Liver (tissue), 9 donors: Measurements from ENCODE around the gene EFEMP2. TPM values are rescaled to one million over a fixed set of nuclear protein-coding genes. Genes with fewer than 3 reads are reported as not detected.

Experiments
- DNase-seq: peaks from one replicate; pipeline ENCODE4 v3.0.0-alpha.2; 2017; ENCODE audit warnings: low spot score
- H3K27ac ChIP-seq, 2 donors: one replicate each; pipeline ENCODE4 v1.7.0; 2013; ENCODE audit warnings: inconsistent platforms in 2 of 2, low read length in 2 of 2, control low read depth in 1 of 2, low read depth in 1 of 2, mild to moderate bottlenecking in 1 of 2
- H3K27me3 ChIP-seq, 4 donors: one replicate each; pipeline versions ENCODE4 v1.6.1 to v1.7.0; 2013; ENCODE audit warnings: low read length in 3 of 4, inconsistent platforms in 1 of 4, mild to moderate bottlenecking in 1 of 4, moderate library complexity in 1 of 4; ENCODE audit not compliant: control insufficient read depth in 4 of 4, insufficient read depth in 4 of 4
- H3K36me3 ChIP-seq, 4 donors: one replicate each; pipeline versions ENCODE4 v1.6.1 to v1.7.0; 2013; ENCODE audit warnings: low read length in 3 of 4, mild to moderate bottlenecking in 3 of 4, low read depth in 1 of 4, moderate library complexity in 1 of 4; ENCODE audit not compliant: control insufficient read depth in 4 of 4, insufficient read depth in 3 of 4
- H3K4me1 ChIP-seq, 4 donors: one replicate each; pipeline versions ENCODE4 v1.6.1 to v1.7.0; 2013; ENCODE audit warnings: low read length in 3 of 4, mild to moderate bottlenecking in 3 of 4, moderate library complexity in 1 of 4; ENCODE audit not compliant: control insufficient read depth in 4 of 4, insufficient read depth in 4 of 4
- H3K4me3 ChIP-seq, 3 donors: one replicate each; pipeline versions ENCODE4 v1.6.1 to v1.7.0; 2013; ENCODE audit warnings: low read length in 3 of 3, control low read depth in 1 of 3, low read depth in 1 of 3, mild to moderate bottlenecking in 1 of 3
- H3K9ac ChIP-seq, 2 donors: one replicate each; pipeline ENCODE4 v1.7.0; 2013; ENCODE audit warnings: low read length in 2 of 2, mild to moderate bottlenecking in 2 of 2, moderate library complexity in 2 of 2, control low read depth in 1 of 2, low read depth in 1 of 2
- H3K9me3 ChIP-seq, 4 donors: one replicate each; pipeline versions ENCODE4 v1.6.1 to v1.7.0; 2013; ENCODE audit warnings: low read length in 3 of 4; ENCODE audit not compliant: control insufficient read depth in 4 of 4
- ATF3 ChIP-seq: IDR thresholded peaks from 2 replicates; pipeline ENCODE4 v1.6.1; 2016; ENCODE audit warnings: antibody characterized with exemption
- CTCF ChIP-seq: fragments of 150-350 bp; IDR thresholded peaks from 2 replicates; pipeline ENCODE4 v1.5.1; 2017; ENCODE audit warnings: improper control_type of control experiment, low read depth, low read length; ENCODE audit not compliant: missing input control
- EGR1 ChIP-seq, 2 donors: IDR thresholded peaks; 2 replicates each; pipeline ENCODE4 v1.6.1; 2016 to 2018; ENCODE audit warnings: antibody characterized with exemption in 2 of 2, low read depth in 2 of 2
- FOXA1 ChIP-seq: IDR thresholded peaks from 2 replicates; pipeline ENCODE4 v1.6.1; 2016; ENCODE audit warnings: antibody characterized with exemption
- GABPA ChIP-seq, 2 donors: IDR thresholded peaks in 1 of 2; conservative IDR thresholded peaks in 1 of 2; 2 replicates each; pipeline ENCODE4 v1.6.1; 2016; ENCODE audit warnings: antibody characterized with exemption in 2 of 2, mild to moderate bottlenecking in 1 of 2, moderate library complexity in 1 of 2
- JUND ChIP-seq, 2 donors: IDR thresholded peaks; 2 replicates each; pipeline ENCODE4 v1.6.1; 2016; ENCODE audit warnings: antibody characterized with exemption in 2 of 2
- SP1 ChIP-seq: IDR thresholded peaks from 2 replicates; pipeline ENCODE4 v1.6.1; 2018; ENCODE audit warnings: antibody characterized with exemption, mild to moderate bottlenecking
- TAF1 ChIP-seq: conservative IDR thresholded peaks from 2 replicates; pipeline ENCODE4 v1.6.1; 2016; ENCODE audit warnings: antibody characterized with exemption, mild to moderate bottlenecking
- WGBS: extraction: QIAGEN DNeasy Blood & Tissue Kit; methylation state at CpG from one replicate; pipeline ENCODE4 v1.1.7; 2013; 5-methylcytosine and 5-hydroxymethylcytosine counted together
- polyA plus RNA-seq, 2 donors: library from polyadenylated mRNA; stranded (reverse) in 1 of 2; unstranded in 1 of 2; fragments of 200-250 nt in 1 of 2; fragments of >200 nt in 1 of 2; fragmentation: Nextera tagmentation in 1 of 2; extraction: Ambion mirVana in 1 of 2; gene quantifications; one replicate each; pipeline versions ENCODE4 v1.2.1 to v1.2.3, GENCODE V29; 2013 to 2015
- total RNA-seq, 2 donors: library from RNA; depleted of rRNA; stranded (reverse); fragments of >200 nt; gene quantifications; one replicate each; pipeline ENCODE4 v1.2.3, GENCODE V29; 2014
- TF ChIP-seq, protein P1 (sequence below): IDR thresholded peaks from 2 replicates; pipeline ENCODE4 v1.6.1; 2016; ENCODE audit warnings: antibody characterized with exemption, mild to moderate bottlenecking
- donor health status: healthy.
- donor health status: healthy.
- donor health status: healthy.
- donor health status: healthy.
- donor health status: healthy.

EFEMP2 gene
- total and polyA plus RNA-seq, 4 donors: 5.0 to 10.7 (median 5.3) TPM

DNA sequence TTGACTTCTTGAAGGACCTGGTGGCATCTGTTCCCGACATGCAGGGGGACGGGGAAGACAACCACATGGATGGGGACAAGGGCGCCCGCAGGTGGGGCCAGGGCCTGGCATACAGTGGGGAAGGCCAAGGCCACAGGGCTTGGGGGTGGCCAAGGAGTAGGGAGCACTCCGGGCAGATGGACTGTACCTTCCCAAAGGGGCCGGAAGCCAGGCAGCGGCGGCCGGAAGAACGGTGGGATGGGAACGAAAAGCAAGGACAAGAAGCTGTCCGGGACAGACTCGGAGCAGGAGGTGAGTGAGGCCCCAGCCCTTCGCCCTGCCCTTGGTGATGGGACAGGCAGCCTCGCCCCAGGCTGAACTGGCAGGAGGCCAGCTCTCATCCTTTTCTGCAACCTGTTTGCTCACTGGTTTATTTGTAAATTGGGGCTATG lies 47.8 kb upstream of the EFEMP2 start:
- WGBS: 78% methylated on average over 15 of the region's 15 CpGs
- Histone ChIP-seq H3K36me3 (peaks cover 0 to 9% (median 4%) of the 10 kb centered on the region in 4 donors), H3K27me3 (no peaks in the 10 kb centered on the region), H3K27ac (no peak overlapping the region), H3K9ac (peak overlapping the region in 1 of 2 donors; percentile 27), H3K4me1 (peaks cover 7 to 31% (median 21%) of the 10 kb centered on the region in 4 donors), H3K9me3 (no peaks in the 10 kb centered on the region), H3K4me3 (peak overlapping the region in 2 of 3 donors; percentile 76 to 86)
- no peak for TF ChIP-seq CTCF
- TF ChIP-seq TAF1: no peak
- no peak for TF ChIP-seq EGR1 (IDR thresholded peaks at IDR 0.05; ENCODE audit: low read depth in 2 of 2)
- TF ChIP-seq, protein P1, sequence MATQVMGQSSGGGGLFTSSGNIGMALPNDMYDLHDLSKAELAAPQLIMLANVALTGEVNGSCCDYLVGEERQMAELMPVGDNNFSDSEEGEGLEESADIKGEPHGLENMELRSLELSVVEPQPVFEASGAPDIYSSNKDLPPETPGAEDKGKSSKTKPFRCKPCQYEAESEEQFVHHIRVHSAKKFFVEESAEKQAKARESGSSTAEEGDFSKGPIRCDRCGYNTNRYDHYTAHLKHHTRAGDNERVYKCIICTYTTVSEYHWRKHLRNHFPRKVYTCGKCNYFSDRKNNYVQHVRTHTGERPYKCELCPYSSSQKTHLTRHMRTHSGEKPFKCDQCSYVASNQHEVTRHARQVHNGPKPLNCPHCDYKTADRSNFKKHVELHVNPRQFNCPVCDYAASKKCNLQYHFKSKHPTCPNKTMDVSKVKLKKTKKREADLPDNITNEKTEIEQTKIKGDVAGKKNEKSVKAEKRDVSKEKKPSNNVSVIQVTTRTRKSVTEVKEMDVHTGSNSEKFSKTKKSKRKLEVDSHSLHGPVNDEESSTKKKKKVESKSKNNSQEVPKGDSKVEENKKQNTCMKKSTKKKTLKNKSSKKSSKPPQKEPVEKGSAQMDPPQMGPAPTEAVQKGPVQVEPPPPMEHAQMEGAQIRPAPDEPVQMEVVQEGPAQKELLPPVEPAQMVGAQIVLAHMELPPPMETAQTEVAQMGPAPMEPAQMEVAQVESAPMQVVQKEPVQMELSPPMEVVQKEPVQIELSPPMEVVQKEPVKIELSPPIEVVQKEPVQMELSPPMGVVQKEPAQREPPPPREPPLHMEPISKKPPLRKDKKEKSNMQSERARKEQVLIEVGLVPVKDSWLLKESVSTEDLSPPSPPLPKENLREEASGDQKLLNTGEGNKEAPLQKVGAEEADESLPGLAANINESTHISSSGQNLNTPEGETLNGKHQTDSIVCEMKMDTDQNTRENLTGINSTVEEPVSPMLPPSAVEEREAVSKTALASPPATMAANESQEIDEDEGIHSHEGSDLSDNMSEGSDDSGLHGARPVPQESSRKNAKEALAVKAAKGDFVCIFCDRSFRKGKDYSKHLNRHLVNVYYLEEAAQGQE: no peak
- TF ChIP-seq ATF3: no peak
- no peak for TF ChIP-seq GABPA (IDR thresholded peaks at IDR 0.05 in 1 of 2, conservative IDR thresholded peaks at IDR 0.05 in 1 of 2)
- TF ChIP-seq JUND (IDR thresholded peaks at IDR 0.05): no peak
- TF ChIP-seq FOXA1: no peak
- DNase-seq: peak; percentile 59

DNA sequence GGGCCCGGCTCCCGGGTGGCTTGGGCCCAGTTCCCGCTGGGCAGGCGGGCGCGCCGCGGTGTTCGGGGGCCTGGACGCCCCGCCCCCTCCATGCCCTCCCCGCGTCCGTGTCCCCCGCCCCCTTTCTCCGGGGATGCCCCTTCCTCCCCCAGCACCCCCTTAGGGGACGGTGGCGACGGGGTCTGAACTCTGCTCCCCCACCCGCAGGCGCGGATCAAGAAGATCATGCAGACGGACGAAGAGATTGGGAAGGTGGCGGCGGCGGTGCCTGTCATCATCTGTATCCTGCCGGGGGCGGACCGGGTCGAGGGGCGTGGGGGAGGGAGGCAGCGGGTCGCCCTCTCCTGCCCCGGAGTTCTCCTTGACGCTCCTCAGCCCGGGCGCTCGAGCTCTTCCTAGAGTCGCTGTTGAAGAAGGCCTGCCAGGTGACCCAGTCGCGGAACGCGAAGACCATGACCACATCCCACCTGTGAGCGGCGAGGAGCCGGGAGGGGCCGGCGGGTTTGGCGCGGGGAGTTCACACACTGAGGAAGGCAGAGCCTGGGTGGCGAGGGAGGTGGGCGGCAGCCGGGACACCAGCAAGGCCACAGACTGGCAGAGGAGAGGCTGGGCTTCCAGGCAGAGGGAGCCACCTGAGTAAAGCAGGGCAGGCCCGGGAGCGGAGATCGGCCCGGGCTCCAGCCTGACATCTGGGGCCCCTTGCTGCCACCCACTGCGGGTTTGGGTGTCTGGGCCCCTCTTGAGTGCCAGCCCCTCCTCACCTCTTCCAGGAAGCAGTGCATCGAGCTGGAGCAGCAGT lies 47.2 kb upstream of the EFEMP2 start:
- DNase-seq: no peak
- H3K4me1 ChIP-seq: peaks cover 7 to 31% (median 21%) of the 10 kb centered on the region in 4 donors
- no peaks in the 10 kb centered on the region for H3K27me3 ChIP-seq
- H3K4me3 ChIP-seq: peak overlapping the region; percentile 56 to 86 (median 76)
- 2% methylated on average over 60 of the region's 60 CpGs for WGBS
- H3K27ac ChIP-seq: peak overlapping the region; percentile 32 to 67
- peaks cover 0 to 9% (median 4%) of the 10 kb centered on the region in 4 donors for H3K36me3 ChIP-seq
- no peaks in the 10 kb centered on the region for H3K9me3 ChIP-seq
- peak overlapping the region in 1 of 2 donors; percentile 27 for H3K9ac ChIP-seq
- TF ChIP-seq, protein P1: no peak
- no peak for TF ChIP-seq SP1
